ENCODE measurements around the gene GPR32. TPM values are rescaled to one million over a fixed set of nuclear protein-coding genes. Genes with fewer than 3 reads are reported as not detected.

GPR32 gene
- total and polyA plus RNA-seq, 2 donors (not counting 1 experiment from before 2014, with no cell fraction given) = not detected

DNA sequence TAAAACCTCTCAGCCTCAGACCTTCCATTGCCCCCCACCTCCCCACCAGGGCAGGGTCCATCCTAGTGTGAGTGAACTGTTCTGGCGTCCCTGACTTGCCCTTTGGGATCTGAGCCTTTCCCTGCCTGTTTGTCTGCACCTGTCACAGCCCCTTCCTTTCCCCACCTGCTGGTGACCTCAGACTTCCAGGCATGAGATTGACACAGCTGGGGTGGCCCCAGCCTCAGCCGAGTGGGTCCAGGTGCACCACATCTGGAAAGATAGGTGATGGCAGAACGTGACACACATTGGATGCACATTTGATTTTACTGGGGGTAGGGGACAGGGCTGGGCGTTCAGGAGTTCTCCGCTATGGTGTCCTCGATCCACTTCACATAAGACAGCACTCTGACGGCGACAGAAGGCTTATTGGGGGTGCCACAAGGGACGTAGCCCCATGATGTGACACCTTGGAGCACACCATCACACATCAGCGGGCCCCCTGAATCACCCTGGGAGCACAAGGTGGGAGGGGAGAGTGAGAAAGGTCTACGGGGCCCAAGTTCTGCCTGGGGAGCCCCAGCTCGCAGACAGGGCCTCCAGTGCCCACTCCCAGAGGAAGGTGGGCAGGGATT lies 48.7 kb downstream of the GPR32 start:
- POLR2A ChIA-PET = no interaction called here
- H3K9me3 ChIP-seq (ENCODE audit: control extremely low read depth in 1 of 3, control insufficient read depth in 2 of 3, insufficient read depth in 1 of 3, low read length in 2 of 3) = peaks cover 0 to 16% (median 0%) of the 10 kb centered on the region in 3 donors
- Mint-ChIP-seq H3K27ac (peak overlapping the region; percentile 48), H3K9me3 (ENCODE audit: insufficient read depth) (no peaks in the 10 kb centered on the region), H3K4me1 (peaks cover 68% of the 10 kb centered on the region), H3K27me3 (peaks cover 22% of the 10 kb centered on the region), H3K4me3 (peak overlapping the region; percentile 93)
- intact Hi-C loops (cut with micrococcal nuclease) = loop anchor here (1.0 to 5.0 kb wide), 3 partner anchors 14 to 78 kb away; no protein-coding TSS in a partner anchor
- no peak overlapping the region for H3K27ac ChIP-seq (ENCODE audit: low read length in 2 of 2)
- no peaks in the 10 kb centered on the region for H3K79me2 ChIP-seq (ENCODE audit: control insufficient read depth, insufficient read depth, low read length)
- peak; percentile 53 for DNase-seq
- CTCF ChIA-PET = interaction anchor here (1.4 to 3.1 kb wide), 2 partner anchors 34 to 103 kb away, joined by 3 to 13 read pairs; no protein-coding TSS in a partner anchor
- WGBS (ENCODE audit: insufficient coverage) = 54% methylated on average over 8 of the region's 12 CpGs
- H3K27me3 ChIP-seq (replicated peaks in 1 of 4; ENCODE audit: control extremely low read depth in 1 of 4, control insufficient read depth in 3 of 4, insufficient read depth in 4 of 4, low read length in 3 of 4) = peaks cover 0 to 36% (median 2%) of the 10 kb centered on the region in 4 experiments
- H3K4me3 ChIP-seq (ENCODE audit: control extremely low read depth in 1 of 5, extremely low read depth in 1 of 5, insufficient read depth in 1 of 5, low read depth in 2 of 5, low read length in 4 of 5) = no peak overlapping the region
- H3K4me2 ChIP-seq (replicated peaks; ENCODE audit: low read depth, low read length, poor library complexity, severe bottlenecking) = peak overlapping the region; percentile 75
- TF ChIP-seq EZH2 (IDR thresholded peaks at IDR 0.05; ENCODE audit: borderline replicate concordance, insufficient read depth, low read depth, low read length, poor library complexity, severe bottlenecking) = no peak
- TF ChIP-seq CTCF (IDR thresholded peaks at IDR 0.05) = no peak
- H3K9ac ChIP-seq (ENCODE audit: low read length) = no peak overlapping the region
- peaks cover 45 to 61% of the 10 kb centered on the region in 2 donors for H3K4me1 ChIP-seq (ENCODE audit: control insufficient read depth in 2 of 2, insufficient read depth in 2 of 2, low read length in 2 of 2)
- no peaks in the 10 kb centered on the region for H4K20me1 ChIP-seq (ENCODE audit: control insufficient read depth, insufficient read depth, low read length, poor library complexity, severe bottlenecking)
- no peak overlapping the region for H2AFZ ChIP-seq (ENCODE audit: insufficient read depth, low read depth, low read length, poor library complexity, severe bottlenecking)
- H3K36me3 ChIP-seq (replicated peaks in 1 of 2; ENCODE audit: control extremely low read depth in 1 of 2, control insufficient read depth in 1 of 2, extremely low read depth in 1 of 2, insufficient read depth in 2 of 2, low read length in 1 of 2) = no peaks in the 10 kb centered on the region
- ATAC-seq (ENCODE audit: low read depth) = no peak

- Mint-ChIP-seq H3K9me3 (ENCODE audit: insufficient read depth) (no peaks in the 10 kb centered on the region), H3K27me3 (peaks cover 18% of the 10 kb centered on the region), H3K4me3 (peak overlapping the region; percentile 93), H3K27ac (peak overlapping the region; percentile 48), H3K4me1 (peaks cover 68% of the 10 kb centered on the region)
- Histone ChIP-seq H3K79me2 (ENCODE audit: control insufficient read depth, insufficient read depth, low read length) (no peaks in the 10 kb centered on the region), H2AFZ (ENCODE audit: insufficient read depth, low read depth, low read length, poor library complexity, severe bottlenecking) (no peak overlapping the region), H3K4me2 (replicated peaks; ENCODE audit: low read depth, low read length, poor library complexity, severe bottlenecking) (peak overlapping the region; percentile 75), H3K36me3 (replicated peaks in 1 of 2; ENCODE audit: control extremely low read depth in 1 of 2, control insufficient read depth in 1 of 2, extremely low read depth in 1 of 2, insufficient read depth in 2 of 2, low read length in 1 of 2) (no peaks in the 10 kb centered on the region), H4K20me1 (ENCODE audit: control insufficient read depth, insufficient read depth, low read length, poor library complexity, severe bottlenecking) (no peaks in the 10 kb centered on the region), H3K9me3 (ENCODE audit: control extremely low read depth in 1 of 3, control insufficient read depth in 2 of 3, insufficient read depth in 1 of 3, low read length in 2 of 3) (peaks cover 0 to 16% (median 0%) of the 10 kb centered on the region in 3 donors), H3K4me3 (ENCODE audit: control extremely low read depth in 1 of 5, extremely low read depth in 1 of 5, insufficient read depth in 1 of 5, low read depth in 2 of 5, low read length in 4 of 5) (peak overlapping the region in 2 of 5 experiments; percentile 30 to 49), H3K9ac (ENCODE audit: low read length) (peak overlapping the region; percentile 45), H3K27me3 (replicated peaks in 1 of 4; ENCODE audit: control extremely low read depth in 1 of 4, control insufficient read depth in 3 of 4, insufficient read depth in 4 of 4, low read length in 3 of 4) (peaks cover 0 to 32% (median under 1%) of the 10 kb centered on the region in 4 experiments), H3K4me1 (ENCODE audit: control insufficient read depth in 2 of 2, insufficient read depth in 2 of 2, low read length in 2 of 2) (peaks cover 45 to 64% of the 10 kb centered on the region in 2 donors), H3K27ac (ENCODE audit: low read length in 2 of 2) (no peak overlapping the region)
- 23% methylated on average over 3 of the region's 8 CpGs for WGBS (ENCODE audit: insufficient coverage)
- ChIA-PET CTCF (interaction anchor here (1.4 to 3.1 kb wide), 2 partner anchors 35 to 102 kb away, joined by 3 to 13 read pairs; no protein-coding TSS in a partner anchor), POLR2A (interaction anchor here (0.6 kb wide), 1 partner anchor 197 kb away, joined by 4 read pairs; no protein-coding TSS in a partner anchor)
- no peak for ATAC-seq (ENCODE audit: low read depth)
- TF ChIP-seq EZH2 (IDR thresholded peaks at IDR 0.05; ENCODE audit: borderline replicate concordance, insufficient read depth, low read depth, low read length, poor library complexity, severe bottlenecking) (no peak), CTCF (IDR thresholded peaks at IDR 0.05) (no peak)
- intact Hi-C loops (cut with micrococcal nuclease) = loop anchor here (5.0 kb wide), 1 partner anchor 78 kb away; no protein-coding TSS in a partner anchor
- no peak for DNase-seq
Observed at GRCh38 chr19:50819636-50820035, 49.4 kb downstream of the GPR32 start.
